PFSK-1 (cell line): ENCODE data around the gene SPRED1.

Experiments
- FOXP2 ChIP-seq: optimal IDR thresholded peaks from 2 replicates; pipeline ENCODE3; 2011; ENCODE audit warnings: borderline replicate concordance, control low read depth, inconsistent platforms; ENCODE audit not compliant: insufficient read depth; ENCODE audit errors: extremely low read length, extremely low read depth
- POLR2AphosphoS5 ChIP-seq: IDR thresholded peaks from 2 replicates; pipeline ENCODE4 v1.6.1; 2012; ENCODE audit warnings: low read depth, mild to moderate bottlenecking, control low read depth, low read length, moderate library complexity
- REST ChIP-seq, 2 experiments: IDR thresholded peaks; 2 replicates each; pipeline versions ENCODE4 v1.6.1 to v1.8.0; 2011 to 2012; ENCODE audit warnings: low read depth in 2 of 2, low read length in 2 of 2, control low read depth in 1 of 2, inconsistent platforms in 1 of 2, mild to moderate bottlenecking in 1 of 2, moderate library complexity in 1 of 2; ENCODE audit not compliant: insufficient read depth in 1 of 2
- SIN3A ChIP-seq: IDR thresholded peaks from 2 replicates; pipeline ENCODE4 v1.6.1; 2012; ENCODE audit warnings: mild to moderate bottlenecking, low read length, moderate library complexity, borderline replicate concordance; ENCODE audit not compliant: insufficient read depth
- TAF1 ChIP-seq: IDR thresholded peaks from 2 replicates; pipeline ENCODE4 v1.6.1; 2012; ENCODE audit warnings: low read length, control low read depth, borderline replicate concordance; ENCODE audit not compliant: insufficient read depth

GRCh38 chr15:38294126-38294525 lies 41.5 kb downstream of the SPRED1 start:
- TF ChIP-seq REST (IDR thresholded peaks at IDR 0.05; ENCODE audit: insufficient read depth in 1 of 2, low read depth in 2 of 2, low read length in 2 of 2): no peak
- no peak for TF ChIP-seq POLR2AphosphoS5
- TF ChIP-seq SIN3A: no peak
- no peak for TF ChIP-seq TAF1
- TF ChIP-seq FOXP2: no peak
